ENCODE measurements around the gene TBK1.

GRCh38 chr12:64532734-64533351, 80.9 kb downstream of the TBK1 start:
- TF ChIP-seq EP300 (IDR thresholded peaks at IDR 0.05) = no peak
- TF ChIP-seq, protein P1, sequence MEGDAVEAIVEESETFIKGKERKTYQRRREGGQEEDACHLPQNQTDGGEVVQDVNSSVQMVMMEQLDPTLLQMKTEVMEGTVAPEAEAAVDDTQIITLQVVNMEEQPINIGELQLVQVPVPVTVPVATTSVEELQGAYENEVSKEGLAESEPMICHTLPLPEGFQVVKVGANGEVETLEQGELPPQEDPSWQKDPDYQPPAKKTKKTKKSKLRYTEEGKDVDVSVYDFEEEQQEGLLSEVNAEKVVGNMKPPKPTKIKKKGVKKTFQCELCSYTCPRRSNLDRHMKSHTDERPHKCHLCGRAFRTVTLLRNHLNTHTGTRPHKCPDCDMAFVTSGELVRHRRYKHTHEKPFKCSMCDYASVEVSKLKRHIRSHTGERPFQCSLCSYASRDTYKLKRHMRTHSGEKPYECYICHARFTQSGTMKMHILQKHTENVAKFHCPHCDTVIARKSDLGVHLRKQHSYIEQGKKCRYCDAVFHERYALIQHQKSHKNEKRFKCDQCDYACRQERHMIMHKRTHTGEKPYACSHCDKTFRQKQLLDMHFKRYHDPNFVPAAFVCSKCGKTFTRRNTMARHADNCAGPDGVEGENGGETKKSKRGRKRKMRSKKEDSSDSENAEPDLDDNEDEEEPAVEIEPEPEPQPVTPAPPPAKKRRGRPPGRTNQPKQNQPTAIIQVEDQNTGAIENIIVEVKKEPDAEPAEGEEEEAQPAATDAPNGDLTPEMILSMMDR (IDR thresholded peaks at IDR 0.05) = no peak
- TF ChIP-seq POLR2A (IDR thresholded peaks at IDR 0.05) = no peak

Measured in ovary (tissue), 3 donors.